AG10803 (cell line): ENCODE measurements around the gene DOK6.

Source experiments
- DNase-seq: peaks from one replicate; pipeline ENCODE4 v3.0.0; 2010; ENCODE audit warnings: low read depth
- H3K4me3 ChIP-seq: 2 replicates; pipeline ENCODE4 v1.5.1; 2011; ENCODE audit warnings: mild to moderate bottlenecking, low read length, control low read depth
- TF ChIP-seq, protein P1 (sequence below): conservative IDR thresholded peaks from 2 replicates; pipeline ENCODE4 v1.5.1; 2011; ENCODE audit warnings: mild to moderate bottlenecking, low read length, control low read depth, inconsistent platforms

Gene DOK6

DNA sequence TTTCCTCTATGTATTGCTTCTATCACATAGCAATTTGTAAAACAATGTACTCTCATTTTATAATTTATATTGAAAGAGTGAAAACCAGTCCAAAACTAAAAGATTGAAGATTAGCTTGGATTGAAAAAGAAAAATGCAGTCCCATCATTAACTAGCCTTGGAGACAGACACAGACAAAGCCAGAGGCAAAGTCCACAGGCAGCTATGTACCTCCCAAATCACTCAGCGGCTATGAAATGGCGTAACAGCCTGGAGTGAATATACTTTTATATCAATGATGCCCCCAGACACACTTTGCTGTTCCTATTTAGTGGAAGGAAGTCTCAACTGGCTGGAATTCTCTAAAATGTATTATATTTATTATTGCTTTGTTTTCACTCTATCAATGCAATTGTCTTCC lies 33.6 kb upstream of the DOK6 start:
- H3K4me3 ChIP-seq, result no peak overlapping the region
- TF ChIP-seq, protein P1, sequence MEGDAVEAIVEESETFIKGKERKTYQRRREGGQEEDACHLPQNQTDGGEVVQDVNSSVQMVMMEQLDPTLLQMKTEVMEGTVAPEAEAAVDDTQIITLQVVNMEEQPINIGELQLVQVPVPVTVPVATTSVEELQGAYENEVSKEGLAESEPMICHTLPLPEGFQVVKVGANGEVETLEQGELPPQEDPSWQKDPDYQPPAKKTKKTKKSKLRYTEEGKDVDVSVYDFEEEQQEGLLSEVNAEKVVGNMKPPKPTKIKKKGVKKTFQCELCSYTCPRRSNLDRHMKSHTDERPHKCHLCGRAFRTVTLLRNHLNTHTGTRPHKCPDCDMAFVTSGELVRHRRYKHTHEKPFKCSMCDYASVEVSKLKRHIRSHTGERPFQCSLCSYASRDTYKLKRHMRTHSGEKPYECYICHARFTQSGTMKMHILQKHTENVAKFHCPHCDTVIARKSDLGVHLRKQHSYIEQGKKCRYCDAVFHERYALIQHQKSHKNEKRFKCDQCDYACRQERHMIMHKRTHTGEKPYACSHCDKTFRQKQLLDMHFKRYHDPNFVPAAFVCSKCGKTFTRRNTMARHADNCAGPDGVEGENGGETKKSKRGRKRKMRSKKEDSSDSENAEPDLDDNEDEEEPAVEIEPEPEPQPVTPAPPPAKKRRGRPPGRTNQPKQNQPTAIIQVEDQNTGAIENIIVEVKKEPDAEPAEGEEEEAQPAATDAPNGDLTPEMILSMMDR, result no peak
- no peak for DNase-seq

DNA sequence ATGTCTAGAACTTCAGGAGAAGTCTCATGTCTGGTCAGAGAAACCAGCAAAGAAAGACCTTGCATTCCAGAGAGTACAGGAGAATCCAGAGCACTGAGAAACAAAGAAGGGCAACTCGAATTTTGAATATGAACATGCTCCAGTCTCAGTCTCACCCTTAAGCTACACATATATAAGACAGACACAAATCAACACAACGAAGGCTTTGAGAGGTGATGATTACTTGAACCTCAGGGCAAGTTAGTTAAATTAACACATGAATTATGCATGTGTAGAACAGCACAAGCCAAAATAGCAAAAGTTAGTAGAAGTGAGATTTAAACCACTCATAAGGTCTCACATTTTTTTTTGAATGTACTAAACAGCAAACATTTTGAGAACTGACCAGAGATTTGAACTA lies 29.0 kb upstream of the DOK6 start:
- no peak overlapping the region for H3K4me3 ChIP-seq
- no peak for DNase-seq
- TF ChIP-seq, protein P1, result no peak

DNA sequence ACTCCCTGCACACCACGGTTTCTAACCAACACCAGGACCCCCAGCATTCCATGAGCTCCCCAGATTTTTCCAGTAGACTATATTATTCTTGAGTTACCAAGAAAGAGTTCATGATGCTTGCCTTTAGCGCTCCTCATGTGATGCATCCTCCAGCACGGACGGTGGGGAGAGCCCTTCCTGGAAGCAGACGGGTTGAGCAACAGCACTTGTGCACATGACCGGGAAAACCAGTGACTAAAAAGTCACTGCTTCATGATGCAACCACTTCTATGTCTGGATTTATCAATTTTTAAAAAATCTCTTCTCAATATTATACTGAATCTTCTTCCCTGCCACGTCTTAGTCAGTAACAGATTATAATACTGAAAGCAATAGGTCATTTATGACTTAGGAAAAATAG lies 20.4 kb upstream of the DOK6 start:
- TF ChIP-seq, protein P1, result no peak
- H3K4me3 ChIP-seq, result no peak overlapping the region
- DNase-seq, result no peak

DNA sequence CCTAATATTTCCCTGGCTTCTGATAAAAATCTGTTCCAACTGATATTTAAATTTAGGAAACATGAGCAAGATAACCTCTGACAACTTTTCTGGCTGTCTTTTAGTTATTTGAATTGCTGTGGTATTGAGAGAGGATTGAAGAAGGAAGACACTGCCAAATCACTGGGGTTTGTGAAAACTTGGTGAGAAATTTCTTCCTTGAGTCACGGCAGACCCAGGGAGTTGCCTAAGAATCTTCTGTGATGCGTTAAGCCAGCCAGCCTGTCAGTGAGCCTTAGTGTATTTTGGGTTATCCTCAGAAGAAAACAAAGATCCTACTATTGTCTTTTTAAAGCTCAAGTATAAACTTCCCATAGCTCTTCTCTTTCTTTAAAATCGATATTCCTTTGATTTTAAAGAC lies 17.5 kb upstream of the DOK6 start:
- DNase-seq, result peak; percentile 42
- TF ChIP-seq, protein P1, result no peak
- no peak overlapping the region for H3K4me3 ChIP-seq

DNA sequence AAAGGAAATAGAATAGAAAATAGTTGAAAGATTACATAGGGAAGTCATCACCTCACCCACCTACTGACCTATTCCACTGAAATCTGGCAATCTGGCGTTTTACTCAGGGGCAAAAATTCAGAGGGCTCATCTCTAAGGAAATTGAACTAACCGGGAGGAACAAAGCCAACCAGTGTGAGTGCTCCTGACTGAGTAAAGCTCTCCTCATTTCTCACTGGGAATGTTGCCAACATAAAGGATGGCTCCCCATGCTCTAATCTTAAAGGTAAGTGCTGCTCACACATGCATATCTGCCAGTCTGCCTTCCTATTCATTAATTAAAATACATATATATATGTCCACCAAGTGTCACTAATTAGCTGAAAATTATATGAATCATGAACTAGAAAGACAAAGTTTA lies 13.5 kb upstream of the DOK6 start:
- TF ChIP-seq, protein P1, result no peak
- DNase-seq, result no peak
- no peak overlapping the region for H3K4me3 ChIP-seq

DNA sequence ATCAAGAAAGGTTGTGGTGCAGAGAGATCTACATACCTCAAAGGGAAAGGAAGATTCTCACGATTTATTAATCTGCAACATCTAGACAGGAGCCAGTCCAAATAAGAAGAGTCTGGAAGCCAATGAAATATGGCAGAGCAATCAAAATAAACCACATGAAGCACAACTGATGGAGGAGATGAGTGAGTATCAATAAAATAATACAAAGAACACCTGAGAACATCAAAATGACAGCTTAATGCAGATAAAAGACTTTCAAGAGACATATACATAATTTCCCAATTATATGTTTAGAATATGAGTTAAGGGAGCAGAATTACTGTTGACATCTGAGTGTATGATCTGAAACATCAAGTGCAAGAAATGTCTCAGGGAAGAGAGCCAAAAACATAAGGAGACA lies 12.5 kb upstream of the DOK6 start:
- H3K4me3 ChIP-seq, result no peak overlapping the region
- no peak for DNase-seq
- TF ChIP-seq, protein P1, result no peak

DNA sequence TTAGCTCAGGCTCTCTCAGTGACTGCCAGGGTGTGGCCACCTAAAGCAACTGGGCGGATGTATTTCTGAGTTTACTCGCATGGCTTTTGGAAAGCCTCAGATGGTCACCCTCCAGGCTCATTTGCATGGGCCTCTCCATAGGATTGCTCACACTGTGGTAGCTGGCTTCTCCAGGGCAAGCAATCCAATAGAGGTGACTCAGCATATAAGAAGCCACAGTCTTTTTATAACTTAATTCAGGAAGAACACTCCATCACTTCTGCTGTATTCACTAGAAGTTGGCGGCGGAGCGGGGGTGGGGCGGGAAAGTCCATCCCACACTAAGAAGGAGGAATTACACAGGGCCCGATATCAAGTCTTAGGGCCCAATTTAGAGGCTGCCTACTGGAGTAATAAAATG lies 3.6 kb upstream of the DOK6 start:
- no peak overlapping the region for H3K4me3 ChIP-seq
- peak; percentile 13 for DNase-seq
- TF ChIP-seq, protein P1, result no peak
